Hepatic stellate cell (primary cell): ENCODE measurements around the gene GPC1.
A peak's percentile ranks its signal among the peaks of the same experiment; 100 is the strongest.

Experiments used
- DNase-seq: peaks from one replicate; pipeline ENCODE4 v3.0.0; 2011; ENCODE audit warnings: low spot score

The GPC1 gene

DNA sequence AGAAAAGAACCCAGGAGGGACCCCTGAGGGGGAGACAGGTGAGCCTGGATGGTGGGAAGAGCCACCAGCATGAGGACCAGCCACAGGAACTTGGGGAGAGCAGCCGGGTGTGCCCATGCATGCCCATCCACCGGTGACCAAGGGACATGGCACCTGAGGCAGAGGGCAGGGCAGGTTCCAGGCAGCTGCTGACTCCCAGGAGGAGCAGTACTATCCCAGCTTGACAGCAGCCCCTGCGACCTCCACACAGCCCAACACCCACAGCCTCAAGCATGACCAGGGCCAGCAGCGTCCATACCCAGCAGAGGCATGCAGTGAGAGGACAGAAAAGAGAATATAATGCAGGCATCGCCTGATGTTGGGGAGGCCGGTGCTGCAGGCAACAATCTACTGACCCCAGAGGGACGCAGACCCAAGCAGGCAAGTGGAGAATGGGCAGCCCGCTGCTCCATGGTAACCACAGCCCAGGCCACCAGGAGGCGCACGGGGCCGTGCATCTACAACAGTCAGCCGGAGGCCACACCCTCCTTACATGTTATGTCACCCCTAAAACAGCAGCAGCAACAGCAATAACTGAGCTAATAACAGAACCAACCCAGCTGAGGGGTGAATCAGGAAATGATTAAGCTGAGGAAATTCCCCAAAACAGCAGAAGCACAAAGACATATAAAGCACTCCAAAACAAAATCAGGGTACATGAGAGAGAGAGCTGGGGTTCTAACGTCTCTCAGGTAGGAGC, 78.3 kb downstream of the GPC1 start:
- DNase-seq, result peak; percentile 92

DNA sequence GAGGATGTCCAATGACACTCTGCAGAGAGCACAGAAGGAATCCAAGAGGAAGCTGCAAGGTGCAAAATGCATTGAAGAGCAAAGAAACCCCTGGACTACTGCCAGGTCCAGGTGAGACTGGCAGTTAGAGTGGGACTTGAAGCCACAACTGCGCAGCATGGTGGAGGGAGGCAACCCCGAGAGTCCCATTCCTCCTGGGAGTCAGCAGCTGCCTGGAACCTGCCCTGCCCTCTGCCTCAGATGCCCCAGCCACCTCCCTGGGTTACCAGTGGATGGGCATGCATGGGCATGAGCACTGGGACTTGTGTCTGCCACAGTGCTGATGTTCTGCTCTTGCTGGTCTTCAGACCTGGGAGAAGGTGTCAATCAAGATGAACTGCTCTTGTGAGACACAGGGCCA, 79.2 kb downstream of the GPC1 start:
- no peak for DNase-seq

DNA sequence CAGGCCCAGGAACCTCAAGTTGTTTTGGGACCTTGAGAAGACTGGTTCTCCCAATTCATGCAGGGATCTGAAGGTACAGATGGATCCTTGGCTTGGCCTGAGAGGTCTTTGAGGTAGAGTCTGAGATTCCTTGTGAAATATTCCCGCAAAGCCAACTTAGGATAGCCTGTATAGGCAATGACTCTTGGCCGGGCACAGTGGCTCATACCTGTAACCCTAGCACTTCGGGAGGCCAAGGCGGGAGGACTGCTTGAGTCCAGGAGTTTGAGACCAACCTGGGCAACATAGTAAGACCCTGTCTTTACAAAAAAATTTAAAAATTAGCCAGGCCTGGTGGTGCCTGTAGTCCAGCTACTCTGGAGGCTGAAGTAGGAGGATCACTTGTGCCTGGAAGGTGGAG, 81.9 kb downstream of the GPC1 start:
- DNase-seq, result no peak
